HEK293T (cell line): ENCODE results near the gene THSD4.

Experiments
- BHLHE40 ChIP-seq: fragments of 450-650 bp; IDR thresholded peaks from 2 replicates; pipeline ENCODE4 v1.6.1; 2016; ENCODE audit warnings: mild to moderate bottlenecking, moderate library complexity, borderline replicate concordance
- HDGF ChIP-seq: fragments of 450-650 bp; IDR thresholded peaks from 2 replicates; pipeline ENCODE4 v1.6.1; 2017; ENCODE audit warnings: antibody characterized with exemption, borderline replicate concordance
- L3MBTL2 ChIP-seq: fragments of 450-650 bp; conservative IDR thresholded peaks from 2 replicates; pipeline ENCODE4 v1.6.1; 2016; ENCODE audit warnings: mild to moderate bottlenecking
- LEF1 ChIP-seq: fragments of 450-650 bp; IDR thresholded peaks from 2 replicates; pipeline ENCODE4 v1.6.1; 2017; ENCODE audit warnings: mild to moderate bottlenecking, borderline replicate concordance
- SP1 ChIP-seq: fragments of 450-650 bp; IDR thresholded peaks from 2 replicates; pipeline ENCODE4 v1.6.1; 2017
- SUZ12 ChIP-seq: fragments of 450-650 bp; IDR thresholded peaks from 2 replicates; pipeline ENCODE4 v1.6.1; 2016; ENCODE audit warnings: mild to moderate bottlenecking
- TARDBP ChIP-seq: fragments of 450-650 bp; IDR thresholded peaks from 2 replicates; pipeline ENCODE4 v1.6.1; 2016
- TF ChIP-seq, protein P1 (sequence below): fragments of 450-650 bp; IDR thresholded peaks from 2 replicates; pipeline ENCODE4 v1.6.1; 2016

DNA sequence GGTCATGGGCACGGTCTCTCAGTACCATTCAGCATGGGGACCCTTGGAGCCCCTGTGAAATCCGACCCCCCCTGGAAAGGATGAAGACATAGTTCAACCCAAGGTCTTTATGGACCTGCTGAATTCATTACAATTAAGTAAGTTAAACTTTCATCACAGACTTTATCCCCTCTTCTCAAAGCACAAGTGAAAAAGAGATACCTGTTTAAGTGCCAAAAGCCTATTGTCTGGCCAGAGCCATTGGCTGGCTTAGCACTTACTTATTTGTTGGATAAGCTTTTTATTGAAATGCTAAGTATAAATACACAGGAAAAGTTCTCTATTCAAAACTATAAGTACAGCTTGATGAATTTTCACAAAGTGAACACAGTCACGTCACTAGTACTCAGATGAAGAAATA lies 566.7 kb downstream of the THSD4 start:
- TF ChIP-seq TARDBP (no peak), SP1 (no peak), HDGF (no peak), BHLHE40 (no peak), L3MBTL2 (no peak), SUZ12 (no peak), LEF1 (no peak)
- TF ChIP-seq, protein P1, sequence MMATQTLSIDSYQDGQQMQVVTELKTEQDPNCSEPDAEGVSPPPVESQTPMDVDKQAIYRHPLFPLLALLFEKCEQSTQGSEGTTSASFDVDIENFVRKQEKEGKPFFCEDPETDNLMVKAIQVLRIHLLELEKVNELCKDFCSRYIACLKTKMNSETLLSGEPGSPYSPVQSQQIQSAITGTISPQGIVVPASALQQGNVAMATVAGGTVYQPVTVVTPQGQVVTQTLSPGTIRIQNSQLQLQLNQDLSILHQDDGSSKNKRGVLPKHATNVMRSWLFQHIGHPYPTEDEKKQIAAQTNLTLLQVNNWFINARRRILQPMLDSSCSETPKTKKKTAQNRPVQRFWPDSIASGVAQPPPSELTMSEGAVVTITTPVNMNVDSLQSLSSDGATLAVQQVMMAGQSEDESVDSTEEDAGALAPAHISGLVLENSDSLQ, result no peak
